ENCODE results near the gene CCDC91.

Gene CCDC91

GRCh38 chr12:28543021-28543890, 353.0 kb downstream of the CCDC91 start:
- no peak for DNase-seq

- DNase-seq, result no peak
Measured at GRCh38 chr12:28550757-28551704, 360.8 kb downstream of the CCDC91 start.

- no peak for DNase-seq
Measured at GRCh38 chr12:28552251-28552970, 362.2 kb downstream of the CCDC91 start.

- no peak for DNase-seq
Measured at GRCh38 chr12:28555748-28556147, 365.5 kb downstream of the CCDC91 start.

- DNase-seq, result no peak
Measured at GRCh38 chr12:28558250-28558649, 368.0 kb downstream of the CCDC91 start.

GRCh38 chr12:28563286-28563685, 373.0 kb downstream of the CCDC91 start:
- DNase-seq, result no peak

GRCh38 chr12:28563936-28564335, 373.7 kb downstream of the CCDC91 start:
- no peak for DNase-seq

GRCh38 chr12:28568118-28568517, 377.9 kb downstream of the CCDC91 start:
- no peak for DNase-seq

GRCh38 chr12:28568704-28569103, 378.4 kb downstream of the CCDC91 start:
- no peak for DNase-seq

- no peak for DNase-seq
Measured at GRCh38 chr12:28569698-28570411, 379.6 kb downstream of the CCDC91 start.

- DNase-seq, result no peak
Measured at GRCh38 chr12:28570811-28571210, 380.6 kb downstream of the CCDC91 start.

- DNase-seq, result no peak
Measured at GRCh38 chr12:28574746-28575592, 384.7 kb downstream of the CCDC91 start.

GRCh38 chr12:28575593-28576205, 385.4 kb downstream of the CCDC91 start:
- DNase-seq, result no peak

- no peak for DNase-seq
Measured at GRCh38 chr12:28578361-28578760, 388.1 kb downstream of the CCDC91 start.

- no peak for DNase-seq
Measured at GRCh38 chr12:28578833-28579252, 388.6 kb downstream of the CCDC91 start.

- DNase-seq, result no peak
Measured at GRCh38 chr12:28582672-28583376, 392.6 kb downstream of the CCDC91 start.

- no peak for DNase-seq
Measured at GRCh38 chr12:28583701-28584261, 393.5 kb downstream of the CCDC91 start.

GRCh38 chr12:28585146-28585545, 394.9 kb downstream of the CCDC91 start:
- DNase-seq, result no peak

GRCh38 chr12:28586481-28586880, 396.2 kb downstream of the CCDC91 start:
- no peak for DNase-seq

All from C1 segment of cervical spinal cord (tissue), 14 donors.